Putamen (tissue), 1 donor: ENCODE results near the gene HTRA3.

Experiments used
- DNase-seq: peaks from one replicate; pipeline ENCODE4 v3.0.0-alpha.2; 2016; ENCODE audit warnings: low spot score

The HTRA3 gene

GRCh38 chr4:8269535-8270417 is at the start of gene HTRA3:
Gene HTRA3 (plus strand): TSS chr4:8269754. CDS start chr4:8269969, 215 bp downstream.
- no peak for DNase-seq

GRCh38 chr4:8220661-8221450 is 48.7 kb upstream of the HTRA3 start:
- no peak for DNase-seq

- peak; percentile 43 for DNase-seq
Measured at GRCh38 chr4:8221476-8221875, 48.1 kb upstream of the HTRA3 start.

DNA sequence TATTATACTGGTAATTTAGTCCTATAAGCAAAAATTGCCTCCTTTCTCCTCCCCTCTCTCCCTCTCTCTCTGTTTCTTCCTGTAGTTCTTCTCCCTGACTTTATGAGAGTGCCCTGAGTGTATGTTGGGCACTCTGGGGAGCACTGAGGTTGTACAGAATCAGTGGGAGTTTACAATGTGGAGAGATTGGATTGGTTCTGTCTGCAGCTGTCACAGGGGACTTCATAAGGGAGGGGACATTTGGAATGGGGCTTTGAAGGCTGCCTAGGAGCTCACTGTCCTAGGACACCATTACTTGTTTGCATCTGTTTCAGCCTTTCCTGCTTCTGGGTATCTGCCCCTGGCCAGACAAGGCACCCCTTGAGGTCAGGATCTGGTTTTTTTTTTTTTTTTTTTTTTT is 47.6 kb upstream of the HTRA3 start:
- DNase-seq, result no peak

- no peak for DNase-seq
Measured at GRCh38 chr4:8222609-8223388, 46.8 kb upstream of the HTRA3 start.

GRCh38 chr4:8224267-8224974 is 45.1 kb upstream of the HTRA3 start:
- DNase-seq, result no peak

DNA sequence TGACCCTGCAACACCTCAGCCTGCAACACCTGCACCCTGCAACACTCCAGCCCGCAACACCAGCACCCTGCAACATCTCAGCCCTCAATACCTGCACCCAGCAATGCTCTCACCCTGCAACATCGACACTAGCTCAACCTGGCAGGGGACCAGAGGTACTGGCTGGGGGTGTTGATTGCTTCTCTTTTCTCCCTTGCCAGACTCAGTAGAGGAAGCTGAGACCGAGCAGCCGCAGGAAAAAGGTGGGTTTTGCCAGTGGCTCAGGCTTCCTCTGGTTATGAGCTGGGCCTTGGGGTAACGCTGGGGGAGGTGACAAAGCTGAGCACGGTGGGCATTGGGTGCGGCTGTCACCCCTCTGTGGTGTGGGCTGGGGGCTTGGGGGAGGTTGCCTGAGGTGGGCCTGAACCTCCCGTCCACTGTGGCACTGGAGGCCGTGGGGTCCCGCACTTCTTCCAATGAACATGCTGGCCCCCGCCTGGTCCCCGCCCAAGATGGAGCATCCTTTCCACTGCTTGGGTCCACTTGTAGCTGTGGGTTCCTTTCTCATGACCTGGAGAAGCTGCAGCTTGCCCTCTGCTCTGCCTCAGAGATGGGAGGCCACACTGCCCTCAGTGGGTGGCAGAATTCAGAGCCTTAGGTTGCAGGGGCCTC is 44.5 kb upstream of the HTRA3 start:
- no peak for DNase-seq

GRCh38 chr4:8225706-8226443 is 43.7 kb upstream of the HTRA3 start:
- no peak for DNase-seq

DNA sequence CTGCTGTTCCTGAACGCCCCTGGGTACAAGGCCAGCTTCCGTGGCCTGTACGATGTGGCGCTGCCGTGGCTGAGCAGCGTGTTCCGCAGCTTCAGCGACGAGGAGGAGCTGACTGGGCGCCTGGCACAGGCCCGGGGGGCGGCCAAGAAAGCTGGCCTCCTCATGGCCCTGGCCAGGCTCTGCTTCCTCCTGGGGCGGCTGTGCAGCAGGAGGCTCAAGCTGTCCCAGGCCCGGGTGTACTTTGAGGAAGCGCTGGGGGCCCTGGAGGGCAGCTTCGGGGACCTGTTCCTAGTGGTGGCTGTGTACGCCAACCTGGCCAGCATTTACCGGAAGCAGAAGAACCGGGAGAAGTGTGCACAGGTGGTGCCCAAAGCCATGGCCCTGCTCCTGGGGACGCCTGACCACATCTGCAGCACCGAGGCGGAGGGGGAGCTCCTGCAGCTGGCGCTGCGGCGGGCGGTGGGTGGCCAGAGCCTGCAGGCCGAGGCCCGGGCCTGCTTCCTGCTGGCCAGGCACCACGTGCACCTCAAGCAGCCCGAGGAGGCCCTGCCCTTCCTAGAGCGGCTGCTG is 42.3 kb upstream of the HTRA3 start:
- DNase-seq, result no peak

GRCh38 chr4:8227771-8228318 is 41.7 kb upstream of the HTRA3 start:
- DNase-seq, result no peak

DNA sequence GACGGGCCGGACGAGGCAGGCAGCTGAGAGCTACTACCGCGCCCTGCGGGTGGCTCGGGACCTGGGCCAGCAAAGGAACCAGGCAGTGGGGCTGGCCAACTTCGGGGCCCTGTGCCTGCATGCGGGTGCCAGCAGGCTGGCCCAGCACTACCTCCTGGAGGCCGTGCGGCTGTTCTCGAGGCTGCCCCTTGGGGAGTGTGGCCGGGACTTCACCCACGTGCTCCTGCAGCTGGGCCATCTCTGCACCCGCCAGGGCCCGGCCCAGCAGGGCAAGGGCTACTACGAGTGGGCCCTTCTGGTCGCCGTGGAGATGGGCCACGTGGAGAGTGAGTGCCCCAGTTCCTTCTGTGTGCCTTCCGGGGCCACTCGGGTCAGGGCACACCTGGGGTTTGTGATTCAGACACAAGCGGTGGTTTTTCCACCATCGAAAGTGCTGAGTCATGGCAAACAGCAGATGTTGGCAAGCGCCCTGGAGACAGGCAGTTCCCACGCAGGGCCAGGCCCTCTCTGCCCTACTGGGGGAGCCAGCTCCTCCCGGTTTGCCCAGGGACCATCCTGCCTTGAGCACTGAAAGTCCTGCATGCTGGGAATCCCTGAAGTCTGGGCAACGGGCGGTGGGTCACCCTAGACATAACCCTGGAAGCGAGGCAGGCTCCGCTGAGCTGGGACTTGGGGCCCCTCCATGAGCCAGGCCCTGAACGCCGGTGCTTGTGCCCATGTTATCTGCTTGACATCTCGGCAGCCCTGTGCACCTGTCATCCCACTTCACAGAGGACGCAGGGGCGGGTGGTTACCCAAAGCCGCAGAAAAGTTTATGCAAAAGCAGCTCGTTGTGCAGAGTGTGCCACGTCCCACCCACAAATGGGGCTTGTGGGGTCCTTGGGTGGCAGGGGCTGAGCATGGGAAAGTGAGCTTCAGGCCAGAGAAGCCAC is 41.0 kb upstream of the HTRA3 start:
- DNase-seq, result peak; percentile 59

DNA sequence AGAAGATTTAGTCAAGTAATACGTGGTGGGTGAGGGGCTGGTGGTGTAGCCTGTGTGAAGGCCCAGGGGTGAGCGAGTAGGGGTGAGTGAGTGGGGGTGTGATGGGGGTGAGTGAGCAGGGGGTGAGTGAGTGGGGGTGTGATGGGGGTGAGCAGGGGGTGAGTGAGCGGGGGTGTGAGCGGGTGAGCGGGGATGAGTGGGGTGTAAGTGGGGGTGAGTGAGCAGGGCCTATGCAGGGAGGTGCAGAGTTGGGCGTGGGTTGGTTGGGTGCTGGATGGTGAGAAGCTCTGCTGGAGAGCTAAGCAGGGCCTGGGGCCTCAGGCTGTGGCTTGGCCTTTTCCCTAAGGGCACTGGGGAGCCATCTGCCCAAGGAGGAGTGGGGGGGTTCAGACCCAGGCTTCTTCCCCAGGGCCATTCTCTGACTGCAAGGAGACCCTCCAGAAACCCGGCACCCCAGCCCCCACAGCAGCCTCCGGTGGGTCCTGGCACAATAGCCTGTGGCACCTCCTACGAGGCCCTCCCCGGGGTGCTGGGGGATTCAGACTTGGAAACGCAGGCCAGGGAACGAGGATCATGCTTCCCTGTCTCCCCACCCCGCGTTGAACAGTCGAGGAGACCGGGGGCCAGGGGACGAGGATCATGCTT is 40.1 kb upstream of the HTRA3 start:
- no peak for DNase-seq

DNA sequence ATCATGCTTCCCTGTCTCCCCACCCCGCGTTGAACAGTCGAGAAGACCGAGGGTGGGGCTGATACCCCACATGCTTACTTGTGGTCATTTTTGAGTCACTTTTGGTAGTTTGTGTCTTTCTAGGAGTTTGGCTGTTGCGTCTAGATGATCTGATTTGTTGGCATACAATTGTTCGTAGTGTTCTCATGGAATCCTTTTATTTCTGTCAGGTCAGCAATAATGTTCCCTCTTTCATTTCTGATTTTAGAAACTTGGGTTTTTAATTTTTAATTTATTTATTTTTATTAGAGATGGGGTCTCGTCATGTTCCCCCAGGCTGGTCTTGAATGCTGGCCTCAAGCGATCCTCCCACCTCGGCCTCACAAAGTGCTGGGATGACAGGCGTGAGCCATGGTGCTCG is 39.5 kb upstream of the HTRA3 start:
- no peak for DNase-seq

DNA sequence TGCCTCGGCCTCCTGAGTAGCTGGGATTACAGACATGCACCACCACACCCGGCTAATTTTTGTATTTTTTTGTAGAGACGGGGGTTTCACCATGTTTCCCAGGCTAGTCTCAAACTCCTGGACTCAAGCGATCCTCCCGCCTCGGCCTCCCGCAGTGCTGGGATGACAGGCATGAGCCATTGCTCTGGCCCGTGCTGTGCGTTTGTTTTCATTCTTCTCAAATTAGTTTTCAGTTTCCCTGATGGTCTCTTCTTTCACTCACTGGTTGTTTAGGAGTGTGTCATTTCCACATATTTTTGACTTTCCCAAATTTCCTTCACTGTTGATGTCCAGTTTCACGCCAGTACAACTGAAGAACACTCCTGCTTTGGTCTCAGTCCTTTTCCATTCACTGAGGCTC is 38.7 kb upstream of the HTRA3 start:
- no peak for DNase-seq

GRCh38 chr4:8231551-8232049 is 38.0 kb upstream of the HTRA3 start:
- no peak for DNase-seq

DNA sequence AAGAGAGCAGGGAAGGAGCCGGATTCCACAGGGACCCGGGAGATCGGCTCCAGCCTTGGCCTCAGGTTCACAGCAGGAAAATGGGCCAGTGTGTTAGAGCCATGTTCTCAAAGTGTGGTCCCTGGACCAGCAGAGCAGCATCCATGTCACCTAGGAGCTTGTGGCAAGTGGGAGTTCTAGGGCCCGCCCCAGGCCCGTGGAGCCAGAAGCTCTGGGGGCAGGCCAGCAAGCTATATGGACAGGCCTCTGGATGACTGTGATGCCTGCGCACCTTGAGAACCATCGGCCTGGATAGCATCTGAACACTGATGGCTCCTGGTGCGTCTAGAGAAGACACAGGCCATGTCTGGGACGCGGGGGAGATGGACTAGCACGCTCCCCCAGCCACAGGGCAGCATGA is 36.8 kb upstream of the HTRA3 start:
- DNase-seq, result no peak

DNA sequence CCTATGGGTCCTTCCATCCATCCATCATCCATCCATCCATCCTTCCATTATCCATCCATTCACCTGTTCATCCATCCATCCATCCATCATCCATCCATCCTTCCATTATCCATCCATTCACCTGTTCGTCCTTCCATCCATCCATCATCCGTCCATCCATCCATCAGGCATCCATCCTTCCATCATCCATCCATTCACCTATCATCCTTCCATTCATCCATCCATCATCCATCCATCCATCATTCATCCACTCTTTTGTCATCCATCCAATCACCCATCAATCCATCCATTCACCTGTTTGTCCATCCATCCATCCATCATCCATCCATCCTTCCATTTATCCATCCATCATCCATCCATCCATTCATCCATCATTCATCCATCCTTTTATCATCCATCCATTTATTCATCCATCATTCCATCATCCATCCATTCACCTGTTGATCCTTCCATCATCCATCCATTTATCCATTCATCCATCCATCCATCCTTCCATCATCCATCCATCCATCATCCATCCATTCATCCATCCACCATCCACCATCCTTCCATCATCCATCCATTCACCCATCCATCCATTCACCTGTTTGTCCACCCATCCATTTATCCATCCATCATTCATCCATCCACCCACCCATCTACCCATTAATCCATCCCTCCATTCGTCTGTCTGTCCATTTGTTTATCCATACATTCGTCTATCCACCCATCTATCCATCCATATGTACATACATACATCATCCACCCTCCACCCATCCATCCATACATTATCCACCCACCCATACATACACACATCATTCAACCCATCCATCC is 35.7 kb upstream of the HTRA3 start:
- DNase-seq, result no peak
